A549 (cell line): ENCODE results near the gene ZNF764. TPM values are rescaled to one million over a fixed set of nuclear protein-coding genes. Genes with fewer than 3 reads are reported as not detected.

Experiments
- ATAC-seq, 2 experiments: fragments of 200-7000 bp in 1 of 2; fragments of >200 bp in 1 of 2; cut with Nextera tagmentation in 1 of 2; cut with Tn5 transposase in 1 of 2; 3 replicates each; pipeline versions ENCODE4 v1.8.0 to v1.9.1; 2018 to 2020; ENCODE audit warnings: mild to moderate bottlenecking in 1 of 2, moderate library complexity in 1 of 2
- CTCF ChIA-PET: fragments of 300-600 bp; sonication (Branson Sonifier 250); formaldehyde crosslinking; extraction: SDS; loops from one replicate; lab custom pipeline; 2021; ENCODE audit warnings: antibody characterized with exemption, inconsistent platforms; lab: Yijun Ruan, JAX
- POLR2A ChIA-PET: fragments of 350-600 bp; formaldehyde crosslinking; extraction: SDS; loops from one replicate; lab custom pipeline; 2021; ENCODE audit warnings: antibody characterized with exemption, inconsistent platforms; lab: Yijun Ruan, JAX
- DNase-seq, 2 experiments: peaks; one replicate each; pipeline versions ENCODE4 v3.0.0 to v3.0.0-alpha.2; 2011 to 2016; ENCODE audit warnings: low read depth in 1 of 2, low spot score in 1 of 2
- FAIRE-seq: peaks from 2 replicates; lab custom pipeline; 2011; peaks lifted over from hg19 to GRCh38; lab: Jason Lieb, UNC
- H3K27ac ChIP-seq, 2 experiments: fragments of >200 bp; sonication (Bioruptor Twin); formaldehyde crosslinking; 3 replicates each; pipeline ENCODE4 v1.5.1; 2016 to 2017
- H3K4me1 ChIP-seq: fragments of >200 bp; sonication (Bioruptor Twin); formaldehyde crosslinking; 3 replicates; pipeline ENCODE4 v1.6.1; 2016
- H3K4me2 ChIP-seq: fragments of >200 bp; sonication (Bioruptor Twin); formaldehyde crosslinking; 3 replicates; pipeline ENCODE4 v1.6.1; 2016
- H3K4me3 ChIP-seq: fragments of >200 bp; sonication (Bioruptor Twin); formaldehyde crosslinking; 3 replicates; pipeline ENCODE4 v1.5.1; 2016
- H3K9me3 ChIP-seq: fragments of >200 bp; sonication (Bioruptor Twin); formaldehyde crosslinking; 3 replicates; pipeline ENCODE4 v1.6.1; 2016
- BHLHE40 ChIP-seq: IDR thresholded peaks from 2 replicates; pipeline ENCODE4 v1.6.1; 2012; ENCODE audit warnings: low read depth, low read length, inconsistent platforms
- CBX8 ChIP-seq: fragments of 200-600 bp; sonication (generic); IDR thresholded peaks from 2 replicates; pipeline ENCODE4 v1.6.1; 2016
- CHD2 ChIP-seq: fragments of 150-350 bp; IDR thresholded peaks from 2 replicates; pipeline ENCODE4 v1.6.1; 2014; ENCODE audit warnings: low read length; ENCODE audit not compliant: partially characterized antibody
- CTCF ChIP-seq: fragments of >200 bp; sonication (Bioruptor Twin); formaldehyde crosslinking; IDR thresholded peaks from 3 replicates; pipeline ENCODE4 v1.5.1; 2016
- EHF ChIP-seq: fragments of 250-450 bp; sonication (Bioruptor Pico); IDR thresholded peaks from 2 replicates; pipeline ENCODE4 v1.5.0; 2020; ENCODE audit warnings: mild to moderate bottlenecking
- EP300 ChIP-seq, 2 experiments: fragments of >200 bp; sonication (Bioruptor Twin); formaldehyde crosslinking; IDR thresholded peaks; 2 replicates in 1 of 2; 3 replicates in 1 of 2; pipeline ENCODE4 v1.6.1; 2016 to 2017
- ESRRA ChIP-seq: fragments of 150-350 bp; IDR thresholded peaks from 2 replicates; pipeline ENCODE4 v1.6.1; 2014; ENCODE audit warnings: mild to moderate bottlenecking, low read length, borderline replicate concordance
- FOSL2 ChIP-seq, 2 experiments: fragments of 450-650 bp in 1 of 2; fragments of >200 bp in 1 of 2; sonication (Bioruptor Twin) in 1 of 2; formaldehyde crosslinking; IDR thresholded peaks; 2 replicates each; pipeline versions ENCODE4 v1.5.0 to v1.6.1; 2016 to 2020; ENCODE audit warnings: mild to moderate bottlenecking in 1 of 2, moderate library complexity in 1 of 2
- GATA3 ChIP-seq: IDR thresholded peaks from 2 replicates; pipeline ENCODE4 v1.6.1; 2012; ENCODE audit warnings: borderline replicate concordance
- HOXA7 ChIP-seq: fragments of 250-450 bp; sonication (Bioruptor Pico); IDR thresholded peaks from 2 replicates; pipeline ENCODE4 v1.5.0; 2020; ENCODE audit warnings: mild to moderate bottlenecking, moderate library complexity
- HOXB13 ChIP-seq: fragments of 250-450 bp; sonication (Bioruptor Pico); IDR thresholded peaks from 2 replicates; pipeline ENCODE4 v1.5.0; 2020; ENCODE audit warnings: low read depth, mild to moderate bottlenecking, moderate library complexity
- HOXB5 ChIP-seq: fragments of 250-450 bp; sonication (Bioruptor Pico); IDR thresholded peaks from 2 replicates; pipeline ENCODE4 v1.5.0; 2020; ENCODE audit warnings: mild to moderate bottlenecking, moderate library complexity
- JUN ChIP-seq, 2 experiments: fragments of >200 bp; sonication (Bioruptor Twin); formaldehyde crosslinking; IDR thresholded peaks; 2 replicates in 1 of 2; 3 replicates in 1 of 2; pipeline ENCODE4 v1.6.1; 2016 to 2017
- KDM5A ChIP-seq: fragments of 200-600 bp; sonication (generic); IDR thresholded peaks from 2 replicates; pipeline ENCODE4 v1.6.1; 2016; ENCODE audit warnings: antibody characterized with exemption, mild to moderate bottlenecking
- MAFK ChIP-seq: fragments of 450-650 bp; IDR thresholded peaks from 2 replicates; pipeline ENCODE4 v1.6.1; 2014; ENCODE audit not compliant: partially characterized antibody
- NFE2L2 ChIP-seq: fragments of 150-350 bp; conservative IDR thresholded peaks from 2 replicates; pipeline ENCODE4 v1.6.1; 2014; ENCODE audit warnings: low read length
- PHF8 ChIP-seq: fragments of 200-600 bp; sonication (generic); IDR thresholded peaks from 2 replicates; pipeline ENCODE4 v1.6.1; 2016; ENCODE audit warnings: low read depth, mild to moderate bottlenecking, antibody characterized with exemption, moderate library complexity, borderline replicate concordance
- POLR2A ChIP-seq: IDR thresholded peaks from 2 replicates; pipeline ENCODE4 v1.6.1; 2012; ENCODE audit warnings: mild to moderate bottlenecking, low read length
- RAD21 ChIP-seq, 2 experiments: fragments of >200 bp in 1 of 2; sonication (Bioruptor Twin) in 1 of 2; formaldehyde crosslinking in 1 of 2; IDR thresholded peaks in 1 of 2; conservative IDR thresholded peaks in 1 of 2; 2 replicates in 1 of 2; 3 replicates in 1 of 2; pipeline ENCODE4 v1.6.1; 2012 to 2018; ENCODE audit warnings: inconsistent platforms in 1 of 2
- RCOR1 ChIP-seq: fragments of 150-350 bp; IDR thresholded peaks from 2 replicates; pipeline ENCODE4 v1.6.1; 2014; ENCODE audit warnings: antibody characterized with exemption, low read length, low read depth
- REST ChIP-seq: fragments of 200-600 bp; sonication (generic); IDR thresholded peaks from 2 replicates; pipeline ENCODE4 v1.6.1; 2016; ENCODE audit warnings: antibody characterized with exemption, mild to moderate bottlenecking, moderate library complexity
- SMC3 ChIP-seq: fragments of >200 bp; sonication (Bioruptor Twin); formaldehyde crosslinking; IDR thresholded peaks from 3 replicates; pipeline ENCODE4 v1.6.1; 2018; ENCODE audit warnings: inconsistent platforms
- TFCP2L1 ChIP-seq: fragments of 250-450 bp; sonication (Bioruptor Pico); IDR thresholded peaks from 2 replicates; pipeline ENCODE4 v1.5.0; 2021; ENCODE audit warnings: mild to moderate bottlenecking
- ZC3H11A ChIP-seq: fragments of 450-650 bp; IDR thresholded peaks from 2 replicates; pipeline ENCODE4 v1.6.1; 2014; ENCODE audit warnings: antibody characterized with exemption, mild to moderate bottlenecking
- ZSCAN20 ChIP-seq: fragments of 250-450 bp; sonication (Bioruptor Pico); IDR thresholded peaks from 2 replicates; pipeline ENCODE4 v1.8.0; 2022; ENCODE audit warnings: mild to moderate bottlenecking, moderate library complexity
- WGBS: methylation state at CpG from one replicate; pipeline ENCODE4 v1.1.6; 2017; ENCODE audit errors: missing lambda C conversion rate; 5-methylcytosine and 5-hydroxymethylcytosine counted together
- polyA plus RNA-seq, 4 experiments: library from polyadenylated mRNA; depleted of rRNA in 3 of 4; stranded (reverse); fragments of >200 nt; fragmentation: RNase III in 1 of 4; extraction: RNeasy Plus Mini Kit Qiagen cat#74134 plus additional on column Dnase treatment in 1 of 4; gene quantifications; 2 replicates in 3 of 4; 3 replicates in 1 of 4; pipeline ENCODE4 v1.2.3, GENCODE V29; 2011 to 2017
- TF ChIP-seq, protein P1 (sequence below): fragments of 450-650 bp; IDR thresholded peaks from 2 replicates; pipeline ENCODE4 v1.6.1; 2014; ENCODE audit warnings: antibody characterized with exemption
- TF ChIP-seq, protein P2 (sequence below): IDR thresholded peaks from 2 replicates; pipeline ENCODE4 v1.6.1; 2012
- TF ChIP-seq, protein P3 (sequence below): fragments of >200 bp; sonication (Bioruptor Twin); formaldehyde crosslinking; IDR thresholded peaks from 3 replicates; pipeline ENCODE4 v1.6.1; 2016

ZNF764 gene
- polyA plus RNA-seq, 2 of the 4 experiments (the other 2 are of a cell fraction): 2.9 to 4.0 TPM

- 4% methylated on average over 29 of the region's 67 CpGs for whole genome bisulfite sequencing
- DNase-seq (peak; percentile 95 to 97), FAIRE-seq (no peak), ATAC-seq (peak; percentile 89 to 92)
- H3K9me3 ChIP-seq: no peaks in the 10 kb centered on the region
- H3K4me3 ChIP-seq: peak within 1 kb of the TSS; percentile 53
- CTCF ChIA-PET: interaction anchor here (0.9 to 2.8 kb wide), 10 partner anchors 10 to 142 kb away, joined by 3 to 14 read pairs (median 6); partner anchors contain the start of genes DCTPP1, PRR14 and ZNF764
- POLR2A ChIA-PET: interaction anchor here (0.7 to 2.7 kb wide), 10 partner anchors 13 to 162 kb away, joined by 3 to 44 read pairs (median 4); partner anchors contain the start of genes DCTPP1, ZNF689, ZNF747 and ZNF764
- H3K4me1 ChIP-seq: peaks cover 42% of the 10 kb centered on the region
- H3K4me2 ChIP-seq: peak within 1 kb of the TSS; percentile 90
- peak within 1 kb of the TSS; percentile 87 to 98 for H3K27ac ChIP-seq
- TF ChIP-seq, protein P1, sequence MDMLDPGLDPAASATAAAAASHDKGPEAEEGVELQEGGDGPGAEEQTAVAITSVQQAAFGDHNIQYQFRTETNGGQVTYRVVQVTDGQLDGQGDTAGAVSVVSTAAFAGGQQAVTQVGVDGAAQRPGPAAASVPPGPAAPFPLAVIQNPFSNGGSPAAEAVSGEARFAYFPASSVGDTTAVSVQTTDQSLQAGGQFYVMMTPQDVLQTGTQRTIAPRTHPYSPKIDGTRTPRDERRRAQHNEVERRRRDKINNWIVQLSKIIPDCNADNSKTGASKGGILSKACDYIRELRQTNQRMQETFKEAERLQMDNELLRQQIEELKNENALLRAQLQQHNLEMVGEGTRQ: no peak
- TF ChIP-seq NFE2L2 (no peak), GATA3 (no peak), JUN (IDR thresholded peaks at IDR 0.05) (peak; percentile 70 to 88; a peak in 4 of 5 replicates), BHLHE40 (no peak), CTCF (no peak), ZSCAN20 (no peak), CHD2 (no peak), HOXB13 (no peak), EHF (no peak), PHF8 (peak; percentile 73), RAD21 (conservative IDR thresholded peaks at IDR 0.05 in 1 of 2, IDR thresholded peaks at IDR 0.05 in 1 of 2) (no peak), REST (no peak), RCOR1 (no peak), POLR2A (peak; percentile 46), HOXB5 (CRISPR knock-in tag) (0 out of 2 replicates have a peak, but pooled peaks have one; percentile 49), CBX8 (no peak), HOXA7 (CRISPR knock-in tag) (no peak), MAFK (no peak), SMC3 (no peak), EP300 (IDR thresholded peaks at IDR 0.05) (no peak), FOSL2 (IDR thresholded peaks at IDR 0.05) (no peak), FOSL2 (CRISPR knock-in tag; IDR thresholded peaks at IDR 0.05) (no peak), ZC3H11A (no peak), ESRRA (no peak), TFCP2L1 (CRISPR knock-in tag) (no peak), KDM5A (peak; percentile 83)
- TF ChIP-seq, protein P2, sequence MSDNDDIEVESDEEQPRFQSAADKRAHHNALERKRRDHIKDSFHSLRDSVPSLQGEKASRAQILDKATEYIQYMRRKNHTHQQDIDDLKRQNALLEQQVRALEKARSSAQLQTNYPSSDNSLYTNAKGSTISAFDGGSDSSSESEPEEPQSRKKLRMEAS: 0 out of 2 replicates have a peak, but pooled peaks have one; percentile 47
- TF ChIP-seq, protein P3, sequence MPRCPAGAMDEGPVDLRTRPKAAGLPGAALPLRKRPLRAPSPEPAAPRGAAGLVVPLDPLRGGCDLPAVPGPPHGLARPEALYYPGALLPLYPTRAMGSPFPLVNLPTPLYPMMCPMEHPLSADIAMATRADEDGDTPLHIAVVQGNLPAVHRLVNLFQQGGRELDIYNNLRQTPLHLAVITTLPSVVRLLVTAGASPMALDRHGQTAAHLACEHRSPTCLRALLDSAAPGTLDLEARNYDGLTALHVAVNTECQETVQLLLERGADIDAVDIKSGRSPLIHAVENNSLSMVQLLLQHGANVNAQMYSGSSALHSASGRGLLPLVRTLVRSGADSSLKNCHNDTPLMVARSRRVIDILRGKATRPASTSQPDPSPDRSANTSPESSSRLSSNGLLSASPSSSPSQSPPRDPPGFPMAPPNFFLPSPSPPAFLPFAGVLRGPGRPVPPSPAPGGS: no peak
Measured at GRCh38 chr16:30571445-30572322, 13.5 kb upstream of the ZNF764 start, which contains the start of gene ZNF688. Gene ZNF688 (minus strand): TSS chr16:30571714. CDS start chr16:30571629, 85 bp downstream.
